Measurements from ENCODE around the gene SCYL1.

SCYL1 gene

GRCh38 chr11:65569164-65569972, 44.5 kb downstream of the SCYL1 start:
- Histone ChIP-seq H3K9me3 (ENCODE audit: control insufficient read depth, insufficient read depth, low read length) (no peaks in the 10 kb centered on the region), H3K9ac (ENCODE audit: low read depth, low read length) (0 out of 2 replicates have a peak overlapping the region, but pooled peaks have one; percentile 28)

DNA sequence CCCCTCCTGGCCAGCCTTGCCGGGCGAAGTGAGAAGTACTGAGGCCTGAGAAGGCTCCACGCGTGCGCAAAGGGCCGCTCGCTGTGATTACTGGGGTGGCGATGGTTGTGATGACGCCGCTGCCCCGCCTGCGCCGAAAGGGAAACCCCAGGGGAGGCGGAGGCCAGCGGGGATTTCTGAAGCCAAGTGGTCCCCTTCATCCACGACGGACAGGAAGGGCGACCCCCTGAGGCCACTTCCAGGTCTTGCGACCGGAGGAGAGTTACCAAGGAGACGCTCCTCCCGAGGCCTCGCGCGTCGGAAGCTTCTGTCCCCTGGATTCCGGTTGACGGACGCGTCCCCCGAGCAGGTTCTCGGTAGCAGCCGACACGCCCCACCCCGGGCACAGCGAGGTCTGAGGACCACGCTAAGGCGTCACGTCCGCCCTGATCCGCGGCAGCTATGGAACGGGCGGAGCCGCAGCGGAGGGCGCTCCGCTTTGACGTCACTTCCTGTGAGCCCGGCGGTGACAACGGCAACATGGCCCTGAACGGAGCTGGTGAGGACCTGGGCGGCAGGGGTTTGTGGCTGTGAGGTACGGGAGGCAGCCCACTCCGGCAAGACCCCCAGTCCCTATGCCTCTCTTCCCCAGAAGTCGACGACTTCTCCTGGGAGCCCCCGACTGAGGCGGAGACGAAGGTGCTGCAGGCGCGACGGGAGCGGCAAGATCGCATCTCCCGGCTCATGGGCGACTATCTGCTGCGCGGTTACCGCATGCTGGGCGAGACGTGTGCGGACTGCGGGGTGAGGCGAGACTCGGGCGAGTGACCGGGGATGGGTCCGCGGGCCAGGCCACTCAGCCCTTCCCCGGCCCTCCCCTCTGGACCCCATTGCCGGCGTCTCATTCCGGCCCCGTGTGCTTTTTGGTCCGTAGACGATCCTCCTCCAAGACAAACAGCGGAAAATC, 45.4 kb downstream of the SCYL1 start, which contains the start of gene ZNRD2:
ZNRD2 (plus strand) TSS at position 505 of the 946 bp plus-strand sequence; CDS start at position 520, 15 bp downstream.
- peak within 1 kb of the TSS; percentile 85 for H3K27ac ChIP-seq (ENCODE audit: low read depth, low read length)
- 0 out of 2 replicates have a peak, but pooled peaks cover 2% of the 10 kb centered on the region for H3K36me3 ChIP-seq (ENCODE audit: control insufficient read depth, insufficient read depth, low read length)
- no peaks in the 10 kb centered on the region for H3K9me3 ChIP-seq (ENCODE audit: control insufficient read depth, insufficient read depth, low read length)
- peaks cover 21% of the 10 kb centered on the region for H3K4me1 ChIP-seq (ENCODE audit: control insufficient read depth, insufficient read depth, low read length)
- peaks cover 7% of the 10 kb centered on the region for H3K27me3 ChIP-seq (ENCODE audit: control insufficient read depth, insufficient read depth, low read length)
- H3K4me3 ChIP-seq (ENCODE audit: low read depth, low read length) = peak within 1 kb of the TSS; percentile 84
- H3K9ac ChIP-seq (ENCODE audit: low read depth, low read length) = peak within 1 kb of the TSS; percentile 32; the same call in 1 of the 2 replicates

More at GRCh38 chr11:65569164-65569972, 44.5 kb downstream of the SCYL1 start:
- Histone ChIP-seq H3K4me1 (ENCODE audit: control insufficient read depth, insufficient read depth, low read length) (peaks cover 16% of the 10 kb centered on the region; the same call in 1 of the 2 replicates), H3K27ac (ENCODE audit: low read depth, low read length) (peak overlapping the region; percentile 85), H3K4me3 (ENCODE audit: low read depth, low read length) (peak overlapping the region; percentile 84), H3K36me3 (ENCODE audit: control insufficient read depth, insufficient read depth, low read length) (0 out of 2 replicates have a peak, but pooled peaks cover 2% of the 10 kb centered on the region), H3K27me3 (ENCODE audit: control insufficient read depth, insufficient read depth, low read length) (no peaks in the 10 kb centered on the region; the same call in 1 of the 2 replicates)

DNA sequence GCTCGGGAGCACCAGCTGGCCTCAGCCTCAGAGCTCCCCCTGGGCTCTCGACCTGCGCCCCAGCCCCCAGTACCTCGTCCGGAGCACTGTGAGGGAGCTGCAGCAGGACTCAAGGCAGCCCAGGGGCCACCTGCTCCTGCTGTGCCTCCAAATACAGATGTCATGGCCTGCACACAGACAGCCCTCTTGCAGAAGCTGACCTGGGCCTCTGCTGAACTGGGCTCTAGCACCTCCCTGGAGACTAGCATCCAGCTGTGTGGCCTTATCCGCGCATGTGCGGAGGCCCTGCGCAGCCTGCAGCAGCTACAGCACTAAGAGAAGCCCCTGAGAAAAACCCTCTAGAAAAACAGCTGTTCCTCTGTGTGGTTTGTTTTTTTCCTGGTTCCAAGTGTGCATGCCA, 46.5 kb downstream of the SCYL1 start:
- Histone ChIP-seq H3K27ac (ENCODE audit: low read depth, low read length) (no peak overlapping the region), H3K9ac (ENCODE audit: low read depth, low read length) (no peak overlapping the region), H3K4me1 (ENCODE audit: control insufficient read depth, insufficient read depth, low read length) (peaks cover 24% of the 10 kb centered on the region), H3K36me3 (ENCODE audit: control insufficient read depth, insufficient read depth, low read length) (0 out of 2 replicates have a peak, but pooled peaks cover 2% of the 10 kb centered on the region), H3K27me3 (ENCODE audit: control insufficient read depth, insufficient read depth, low read length) (peaks cover 17% of the 10 kb centered on the region), H3K9me3 (ENCODE audit: control insufficient read depth, insufficient read depth, low read length) (no peaks in the 10 kb centered on the region), H3K4me3 (ENCODE audit: low read depth, low read length) (peak overlapping the region; percentile 84)

DNA sequence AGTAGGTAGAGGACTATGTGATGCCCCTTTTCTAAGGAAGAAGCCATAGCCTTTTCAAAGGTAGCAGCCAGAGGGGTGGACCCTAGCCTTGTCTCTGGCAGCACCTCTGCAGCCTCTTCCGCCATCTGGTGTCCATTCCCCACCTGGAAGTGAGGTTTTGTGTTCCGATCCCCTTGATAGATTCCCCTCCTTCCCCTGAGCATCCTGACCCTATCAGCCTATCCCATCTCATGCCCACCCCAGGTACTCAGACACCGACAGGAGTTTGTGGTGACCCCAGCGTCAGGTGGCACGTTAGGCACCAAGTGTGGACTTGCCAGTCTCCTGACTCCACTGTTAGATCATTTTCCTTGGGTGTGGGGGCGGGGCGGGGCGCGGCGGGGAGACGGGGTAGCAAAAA, 47.1 kb downstream of the SCYL1 start:
- Histone ChIP-seq H3K9ac (ENCODE audit: low read depth, low read length) (no peak overlapping the region), H3K4me1 (ENCODE audit: control insufficient read depth, insufficient read depth, low read length) (peaks cover 24% of the 10 kb centered on the region), H3K27me3 (ENCODE audit: control insufficient read depth, insufficient read depth, low read length) (peaks cover 22% of the 10 kb centered on the region), H3K27ac (ENCODE audit: low read depth, low read length) (no peak overlapping the region), H3K4me3 (ENCODE audit: low read depth, low read length) (peak overlapping the region; percentile 60), H3K36me3 (ENCODE audit: control insufficient read depth, insufficient read depth, low read length) (0 out of 2 replicates have a peak, but pooled peaks cover 2% of the 10 kb centered on the region), H3K9me3 (ENCODE audit: control insufficient read depth, insufficient read depth, low read length) (no peaks in the 10 kb centered on the region)

GRCh38 chr11:65572356-65573051, 47.6 kb downstream of the SCYL1 start, which contains the start of gene FAM89B:
Gene FAM89B, plus strand, starts transcription at chr11:65572538. Its CDS starts 132 bp downstream, at chr11:65572670.
- Histone ChIP-seq H3K27ac (ENCODE audit: low read depth, low read length) (no peak within 1 kb of the TSS), H3K4me3 (ENCODE audit: low read depth, low read length) (peak within 1 kb of the TSS; percentile 84), H3K9ac (ENCODE audit: low read depth, low read length) (no peak within 1 kb of the TSS), H3K36me3 (ENCODE audit: control insufficient read depth, insufficient read depth, low read length) (0 out of 2 replicates have a peak, but pooled peaks cover 2% of the 10 kb centered on the region), H3K27me3 (ENCODE audit: control insufficient read depth, insufficient read depth, low read length) (peaks cover 28% of the 10 kb centered on the region), H3K4me1 (ENCODE audit: control insufficient read depth, insufficient read depth, low read length) (peaks cover 24% of the 10 kb centered on the region), H3K9me3 (ENCODE audit: control insufficient read depth, insufficient read depth, low read length) (no peaks in the 10 kb centered on the region)

DNA sequence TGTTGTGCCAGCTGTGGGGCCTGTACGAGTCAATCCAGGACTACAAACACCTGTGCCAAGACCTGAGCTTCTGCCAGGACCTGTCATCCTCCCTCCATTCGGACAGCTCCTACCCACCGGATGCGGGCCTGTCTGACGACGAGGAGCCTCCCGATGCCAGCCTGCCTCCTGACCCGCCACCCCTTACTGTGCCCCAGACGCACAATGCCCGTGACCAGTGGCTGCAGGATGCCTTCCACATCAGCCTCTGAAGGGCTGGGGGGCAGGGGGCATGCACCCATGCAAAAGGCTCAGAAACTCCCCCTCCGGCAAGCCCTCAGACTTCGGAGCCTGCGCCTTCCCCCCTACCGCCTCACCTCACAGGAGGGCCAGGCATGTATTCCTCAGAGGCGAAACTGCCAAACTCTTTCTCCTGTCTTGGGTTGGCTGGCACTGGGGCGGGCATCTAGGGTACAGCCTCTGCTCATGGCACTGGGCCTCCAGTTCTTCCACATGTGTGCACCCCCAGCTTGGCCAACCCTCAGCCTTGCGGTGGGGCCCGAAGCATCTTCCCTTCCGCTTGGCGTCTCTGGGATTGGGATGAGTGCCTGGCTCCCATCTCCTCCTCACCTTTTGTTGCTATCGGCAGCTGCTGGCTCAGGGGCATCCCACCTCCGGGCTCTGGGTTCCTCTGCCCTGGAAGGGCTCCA, 48.7 kb downstream of the SCYL1 start:
- no peak overlapping the region for H3K4me3 ChIP-seq (ENCODE audit: low read depth, low read length)
- peaks cover 24% of the 10 kb centered on the region for H3K4me1 ChIP-seq (ENCODE audit: control insufficient read depth, insufficient read depth, low read length)
- 0 out of 2 replicates have a peak, but pooled peaks cover 2% of the 10 kb centered on the region for H3K36me3 ChIP-seq (ENCODE audit: control insufficient read depth, insufficient read depth, low read length)
- no peak overlapping the region for H3K9ac ChIP-seq (ENCODE audit: low read depth, low read length)
- peaks cover 37% of the 10 kb centered on the region for H3K27me3 ChIP-seq (ENCODE audit: control insufficient read depth, insufficient read depth, low read length)
- peak overlapping the region; percentile 11 for H3K27ac ChIP-seq (ENCODE audit: low read depth, low read length)
- no peaks in the 10 kb centered on the region for H3K9me3 ChIP-seq (ENCODE audit: control insufficient read depth, insufficient read depth, low read length)

DNA sequence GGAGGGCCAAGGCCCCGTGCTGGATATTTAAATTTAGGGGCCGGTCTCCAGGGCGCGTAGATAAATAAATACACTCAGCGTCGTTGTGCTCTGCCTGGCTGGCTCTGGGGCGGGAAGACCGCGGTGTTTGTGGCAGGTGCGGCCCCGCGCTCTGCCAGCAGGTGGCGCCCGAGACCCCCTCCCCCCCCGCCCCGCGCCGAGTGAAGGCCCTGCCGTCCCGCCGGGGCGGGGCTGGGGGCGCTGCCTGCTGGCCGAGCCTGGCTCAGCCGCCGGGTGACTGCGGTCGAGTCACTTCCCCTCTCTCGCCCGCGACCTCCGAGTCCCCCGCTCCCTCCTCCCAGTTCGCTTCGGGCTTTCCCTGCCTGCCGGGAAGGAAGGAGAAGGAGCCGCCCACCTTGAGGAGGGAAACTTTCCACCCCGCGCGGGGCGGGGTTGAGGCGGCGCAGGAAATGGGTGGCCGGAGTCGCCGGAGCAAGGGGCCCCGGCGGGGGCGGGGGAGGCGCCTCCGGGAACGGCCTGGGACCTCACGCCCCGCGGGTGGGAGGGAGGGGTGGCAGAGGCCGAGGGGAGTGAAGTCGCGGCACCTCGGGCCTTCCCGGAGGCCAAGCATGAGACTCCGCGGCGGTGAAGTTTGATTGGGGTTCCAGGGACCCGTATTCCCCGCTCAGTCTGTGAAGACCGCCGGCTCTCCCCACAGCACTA, 49.4 kb downstream of the SCYL1 start:
- no peak overlapping the region for H3K9ac ChIP-seq (ENCODE audit: low read depth, low read length)
- H3K36me3 ChIP-seq (ENCODE audit: control insufficient read depth, insufficient read depth, low read length) = 0 out of 2 replicates have a peak, but pooled peaks cover 2% of the 10 kb centered on the region
- H3K27ac ChIP-seq (ENCODE audit: low read depth, low read length) = peak overlapping the region; percentile 25
- no peaks in the 10 kb centered on the region for H3K9me3 ChIP-seq (ENCODE audit: control insufficient read depth, insufficient read depth, low read length)
- H3K27me3 ChIP-seq (ENCODE audit: control insufficient read depth, insufficient read depth, low read length) = peaks cover 39% of the 10 kb centered on the region
- H3K4me1 ChIP-seq (ENCODE audit: control insufficient read depth, insufficient read depth, low read length) = peaks cover 18% of the 10 kb centered on the region
- H3K4me3 ChIP-seq (ENCODE audit: low read depth, low read length) = peak overlapping the region; percentile 56

DNA sequence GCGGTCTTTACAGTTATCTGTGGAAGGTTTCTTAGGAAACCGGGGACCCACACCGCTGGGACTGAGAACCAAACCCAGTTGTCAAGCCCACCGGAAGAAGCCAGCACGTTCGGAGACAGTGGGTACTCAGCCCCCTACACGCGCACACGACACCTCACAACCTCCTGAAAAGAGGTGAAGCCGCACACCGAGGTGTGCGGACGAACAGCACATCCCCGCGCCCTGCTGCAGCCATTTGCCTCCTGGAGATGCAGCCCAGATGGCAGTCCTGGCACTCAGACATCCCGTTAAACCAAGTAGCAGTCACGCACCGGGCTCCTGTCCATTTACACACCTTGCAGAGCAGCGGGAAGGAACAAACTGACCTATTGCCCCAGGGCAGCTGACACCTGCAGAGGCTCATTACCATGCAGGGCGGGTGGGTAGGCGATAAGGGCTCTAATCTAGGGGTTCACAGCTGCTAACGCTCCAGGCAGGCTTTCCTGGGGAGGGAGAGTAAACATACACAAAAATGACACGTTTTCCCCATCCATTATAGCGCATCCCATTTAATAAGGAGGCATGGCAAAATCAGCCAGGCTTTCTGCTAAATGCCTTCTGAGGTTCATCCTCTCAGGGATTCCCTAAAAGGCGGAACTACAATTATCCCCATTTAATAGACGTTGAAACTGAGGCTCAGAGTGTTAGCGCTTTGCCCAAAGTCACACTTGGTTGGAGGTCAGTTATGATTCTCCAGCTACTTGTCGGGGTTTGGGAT, 50.1 kb downstream of the SCYL1 start:
- H3K4me1 ChIP-seq (ENCODE audit: control insufficient read depth, insufficient read depth, low read length) = peaks cover 16% of the 10 kb centered on the region

More for the DNA sequence above, 50.1 kb downstream of the SCYL1 start:
- Histone ChIP-seq H3K36me3 (ENCODE audit: control insufficient read depth, insufficient read depth, low read length) (0 out of 2 replicates have a peak, but pooled peaks cover 2% of the 10 kb centered on the region), H3K9me3 (ENCODE audit: control insufficient read depth, insufficient read depth, low read length) (no peaks in the 10 kb centered on the region), H3K27me3 (ENCODE audit: control insufficient read depth, insufficient read depth, low read length) (peaks cover 43% of the 10 kb centered on the region), H3K4me3 (ENCODE audit: low read depth, low read length) (peak overlapping the region; percentile 56), H3K9ac (ENCODE audit: low read depth, low read length) (no peak overlapping the region), H3K27ac (ENCODE audit: low read depth, low read length) (no peak overlapping the region)

Data from HUES48 (cell line).